Sigmoid colon (tissue), 7 donors: ENCODE results near the gene PHC2. TPM values are rescaled to one million over a fixed set of nuclear protein-coding genes. Genes with fewer than 3 reads are reported as not detected.
A peak's percentile ranks its signal among the peaks of the same experiment; 100 is the strongest.

Experiments
- DNase-seq: peaks from one replicate; pipeline ENCODE4 v3.0.0-alpha.2; 2019
- H3K27ac ChIP-seq, 4 donors: fragments of 200-600 bp; sonication (generic); one replicate each; pipeline ENCODE4 v1.5.1; 2016 to 2019; ENCODE audit warnings: mild to moderate bottlenecking in 1 of 4
- H3K27me3 ChIP-seq, 3 donors: fragments of 200-600 bp; sonication (generic); one replicate each; pipeline ENCODE4 v1.5.1; 2019; ENCODE audit warnings: mild to moderate bottlenecking in 1 of 3
- H3K36me3 ChIP-seq, 4 donors: fragments of 200-600 bp; sonication (generic); one replicate each; pipeline ENCODE4 v1.5.1; 2016 to 2019
- H3K4me1 ChIP-seq, 4 donors: fragments of 200-600 bp; sonication (generic); one replicate each; pipeline ENCODE4 v1.5.1; 2017 to 2019
- H3K4me3 ChIP-seq, 4 donors: fragments of 200-600 bp; sonication (generic); one replicate each; pipeline ENCODE4 v1.5.1; 2017 to 2019; ENCODE audit warnings: mild to moderate bottlenecking in 2 of 4, moderate library complexity in 1 of 4
- H3K9me3 ChIP-seq, 4 donors: fragments of 200-600 bp in 3 of 4; sonication (generic) in 3 of 4; one replicate each; pipeline versions ENCODE4 v1.5.1 to v1.6.1; 2013 to 2019
- CTCF ChIP-seq, 4 experiments: fragments of 450-650 bp in 3 of 4; fragments of 200-600 bp in 1 of 4; IDR thresholded peaks; one replicate each; pipeline ENCODE4 v1.5.1; 2016 to 2019; ENCODE audit warnings: antibody characterized with exemption in 4 of 4, mild to moderate bottlenecking in 3 of 4, moderate library complexity in 2 of 4
- EP300 ChIP-seq, 4 donors: sonication (generic); formaldehyde crosslinking; IDR thresholded peaks; one replicate each; pipeline ENCODE4 v1.6.1; 2017; ENCODE audit warnings: antibody characterized with exemption in 4 of 4
- POLR2A ChIP-seq, 2 donors: fragments of 450-650 bp; IDR thresholded peaks; one replicate each; pipeline ENCODE4 v1.6.1; 2016; ENCODE audit warnings: antibody characterized with exemption in 2 of 2, mild to moderate bottlenecking in 2 of 2, moderate library complexity in 2 of 2
- POLR2AphosphoS5 ChIP-seq, 4 donors: sonication (generic); formaldehyde crosslinking; IDR thresholded peaks; one replicate each; pipeline ENCODE4 v1.6.1; 2017; ENCODE audit warnings: antibody characterized with exemption in 4 of 4
- WGBS, 2 donors: extraction: QIAGEN DNeasy Blood & Tissue Kit; methylation state at CpG; one replicate each; pipeline ENCODE4 v1.1.7; 2013; 5-methylcytosine and 5-hydroxymethylcytosine counted together
- intact Hi-C: fragments of 100-400 bp; cut with DNase I; formaldehyde crosslinking; loops from one replicate; pipeline ENCODE4 v1.15.1; 2023
- polyA plus RNA-seq, 3 donors: library from polyadenylated mRNA; stranded (reverse); fragments of 200-250 nt; gene quantifications; one replicate each; pipeline ENCODE4 v1.2.3, GENCODE V29; 2013
- total RNA-seq, 4 donors: library from RNA; depleted of rRNA; stranded (reverse); fragments of >200 nt; gene quantifications; one replicate each; pipeline ENCODE4 v1.1.0, GENCODE V29; 2016
- donor health status: healthy with polysubstance abuse.
- donor health status: Bipolar disorder and iron deficiency.
- donor health status: healthy.

The PHC2 gene
- total and polyA plus RNA-seq, 7 donors, result 56.2 to 199 (median 96.3) TPM

GRCh38 chr1:33429332-33429731 is 1.6 kb downstream of the PHC2 start:
- peak overlapping the region in 1 of 4 donors; percentile 94 for H3K4me3 ChIP-seq
- no peak for DNase-seq
- intact Hi-C loops, result loop anchor here (5.0 kb wide), 1 partner anchor 37 kb away; no protein-coding TSS in a partner anchor
- H3K27ac ChIP-seq, result peak overlapping the region in 2 of 4 donors; percentile 87
- no peak for TF ChIP-seq CTCF (IDR thresholded peaks at IDR 0.05)
- TF ChIP-seq POLR2AphosphoS5 (IDR thresholded peaks at IDR 0.05), result no peak
- no peak for TF ChIP-seq EP300 (IDR thresholded peaks at IDR 0.05)
- TF ChIP-seq POLR2A (IDR thresholded peaks at IDR 0.05), result no peak
- peaks cover 0 to 61% (median 45%) of the 10 kb centered on the region in 4 donors for H3K4me1 ChIP-seq
- no peaks in the 10 kb centered on the region for H3K36me3 ChIP-seq
- no peaks in the 10 kb centered on the region for H3K9me3 ChIP-seq
- 90 to 96% methylated on average over 2 of the region's 2 CpGs for WGBS, 2 donors
- H3K27me3 ChIP-seq, result no peaks in the 10 kb centered on the region

- H3K27ac ChIP-seq, result peak overlapping the region in 1 of 4 donors; percentile 87
- no peaks in the 10 kb centered on the region for H3K36me3 ChIP-seq
- no peak overlapping the region for H3K4me3 ChIP-seq
- no peaks in the 10 kb centered on the region for H3K9me3 ChIP-seq
- WGBS, 2 donors, result 95 to 98% methylated on average over 2 of the region's 2 CpGs
- TF ChIP-seq EP300 (IDR thresholded peaks at IDR 0.05), result no peak
- no peak for TF ChIP-seq POLR2A (IDR thresholded peaks at IDR 0.05)
- TF ChIP-seq POLR2AphosphoS5 (IDR thresholded peaks at IDR 0.05), result no peak
- H3K27me3 ChIP-seq, result no peaks in the 10 kb centered on the region
- peaks cover 0 to 60% (median 40%) of the 10 kb centered on the region in 4 donors for H3K4me1 ChIP-seq
- intact Hi-C loops, result loop anchor here (5.0 kb wide), 1 partner anchor 36 kb away; no protein-coding TSS in a partner anchor
- no peak for DNase-seq
Measured at GRCh38 chr1:33428661-33429060, 2.2 kb downstream of the PHC2 start.

GRCh38 chr1:33426916-33427315 is 4.0 kb downstream of the PHC2 start:
- Histone ChIP-seq H3K27me3 (no peaks in the 10 kb centered on the region), H3K9me3 (no peaks in the 10 kb centered on the region), H3K27ac (peak overlapping the region in 2 of 4 donors; percentile 41 to 55), H3K4me1 (peaks cover 0 to 52% (median 32%) of the 10 kb centered on the region in 4 donors), H3K36me3 (no peaks in the 10 kb centered on the region), H3K4me3 (no peak overlapping the region)
- WGBS, 2 donors, result 83% methylated on average over 3 of the region's 3 CpGs
- intact Hi-C loops, result loop anchor here (5.0 kb wide), 1 partner anchor 35 kb away; no protein-coding TSS in a partner anchor
- TF ChIP-seq POLR2A (IDR thresholded peaks at IDR 0.05), result no peak
- TF ChIP-seq EP300 (IDR thresholded peaks at IDR 0.05), result no peak
- no peak for TF ChIP-seq POLR2AphosphoS5 (IDR thresholded peaks at IDR 0.05)
- no peak for TF ChIP-seq CTCF (IDR thresholded peaks at IDR 0.05)
- DNase-seq, result no peak

- Histone ChIP-seq H3K4me3 (no peak overlapping the region), H3K9me3 (no peaks in the 10 kb centered on the region), H3K27me3 (no peaks in the 10 kb centered on the region), H3K27ac (no peak overlapping the region), H3K4me1 (peaks cover 0 to 58% (median 35%) of the 10 kb centered on the region in 4 donors), H3K36me3 (no peaks in the 10 kb centered on the region)
- 85 to 88% methylated on average over 2 of the region's 2 CpGs for WGBS, 2 donors
- intact Hi-C loops, result loop anchor here (5.0 kb wide), 1 partner anchor 34 kb away; no protein-coding TSS in a partner anchor
- TF ChIP-seq EP300 (IDR thresholded peaks at IDR 0.05) (no peak), POLR2A (IDR thresholded peaks at IDR 0.05) (no peak), POLR2AphosphoS5 (IDR thresholded peaks at IDR 0.05) (no peak), CTCF (IDR thresholded peaks at IDR 0.05) (no peak)
- no peak for DNase-seq
Measured at GRCh38 chr1:33425900-33426299, 5.0 kb downstream of the PHC2 start.

- 83 to 94% methylated on average over 2 of the region's 2 CpGs for WGBS, 2 donors
- H3K27ac ChIP-seq, result peak overlapping the region in 3 of 4 donors; percentile 10 to 65 (median 37)
- intact Hi-C loops, result loop anchor here (5.0 kb wide), 1 partner anchor 32 kb away; no protein-coding TSS in a partner anchor
Measured at GRCh38 chr1:33424610-33425009, 6.3 kb downstream of the PHC2 start.

More at GRCh38 chr1:33424610-33425009, 6.3 kb downstream of the PHC2 start:
- no peaks in the 10 kb centered on the region for H3K9me3 ChIP-seq
- H3K4me1 ChIP-seq, result peaks cover 0 to 52% (median 29%) of the 10 kb centered on the region in 4 donors
- H3K4me3 ChIP-seq, result no peak overlapping the region
- TF ChIP-seq EP300 (IDR thresholded peaks at IDR 0.05) (no peak), CTCF (IDR thresholded peaks at IDR 0.05) (no peak), POLR2A (IDR thresholded peaks at IDR 0.05) (no peak), POLR2AphosphoS5 (IDR thresholded peaks at IDR 0.05) (no peak)
- H3K27me3 ChIP-seq, result no peaks in the 10 kb centered on the region
- no peaks in the 10 kb centered on the region for H3K36me3 ChIP-seq
- DNase-seq, result no peak
